ENCODE measurements around the gene PGA3. TPM values are rescaled to one million over a fixed set of nuclear protein-coding genes. Genes with fewer than 3 reads are reported as not detected.
"Not testable (repeated sequence)": the region's sequence is repeated elsewhere in the genome, so short reads cannot be mapped to it uniquely, and the experiment has no call there.

PGA3 gene
- not detected for polyA plus RNA-seq

GRCh38 chr11:61202950-61203746 lies at the start of gene PGA3:
TSS of gene PGA3 (plus strand) at chr11:61203515. CDS start at chr11:61203565, 50 bp downstream.
- not testable (repeated sequence) for H3K4me3 Mint-ChIP-seq, H3K36me3 Mint-ChIP-seq, H3K4me1 Mint-ChIP-seq, H3K9me3 Mint-ChIP-seq, H3K27ac Mint-ChIP-seq
- H3K27me3 Mint-ChIP-seq = peaks cover 15% of the 10 kb centered on the region

GRCh38 chr11:61153593-61154095 lies 49.7 kb upstream of the PGA3 start:
- Mint-ChIP-seq H3K4me1 (peaks cover 6 to 19% (median 12%) of the 10 kb centered on the region in 3 donors), H3K27me3 (no peaks in the 10 kb centered on the region), H3K9me3 (peaks cover 2 to 7% (median 3%) of the 10 kb centered on the region in 3 donors)

GRCh38 chr11:61154528-61154927 lies 48.8 kb upstream of the PGA3 start:
- Mint-ChIP-seq H3K4me1 (peaks cover 14 to 25% (median 16%) of the 10 kb centered on the region in 3 donors), H3K27ac (peak overlapping the region in 1 of 3 donors; percentile 73)

More at GRCh38 chr11:61153593-61154095, 49.7 kb upstream of the PGA3 start:
- Mint-ChIP-seq H3K27ac (no peak overlapping the region), H3K4me3 (peak overlapping the region in 1 of 4 donors; percentile 19), H3K36me3 (peaks cover 4% of the 10 kb centered on the region)

GRCh38 chr11:61155312-61155711 lies 48.0 kb upstream of the PGA3 start:
- no peak overlapping the region for H3K27ac Mint-ChIP-seq
- H3K9me3 Mint-ChIP-seq = peaks cover 2 to 7% (median 3%) of the 10 kb centered on the region in 3 donors
- H3K4me1 Mint-ChIP-seq = peaks cover 15 to 25% (median 21%) of the 10 kb centered on the region in 3 donors
- H3K27me3 Mint-ChIP-seq = no peaks in the 10 kb centered on the region
- peak overlapping the region in 1 of 4 donors; percentile 52 for H3K4me3 Mint-ChIP-seq
- H3K36me3 Mint-ChIP-seq = peaks cover 4% of the 10 kb centered on the region

More at GRCh38 chr11:61154528-61154927, 48.8 kb upstream of the PGA3 start:
- Mint-ChIP-seq H3K36me3 (peaks cover 4% of the 10 kb centered on the region), H3K4me3 (peak overlapping the region in 1 of 4 donors; percentile 51), H3K27me3 (no peaks in the 10 kb centered on the region), H3K9me3 (peaks cover 2 to 7% (median 3%) of the 10 kb centered on the region in 3 donors)

- Mint-ChIP-seq H3K9me3 (peaks cover 2 to 7% (median 3%) of the 10 kb centered on the region in 3 donors), H3K4me3 (peak overlapping the region in 1 of 4 donors; percentile 52), H3K36me3 (peaks cover 4% of the 10 kb centered on the region), H3K27ac (peak overlapping the region in 1 of 3 donors; percentile 45), H3K27me3 (no peaks in the 10 kb centered on the region), H3K4me1 (peaks cover 19 to 29% (median 25%) of the 10 kb centered on the region in 3 donors)
Measured at GRCh38 chr11:61155741-61156140, 47.6 kb upstream of the PGA3 start.

- no peaks in the 10 kb centered on the region for H3K27me3 Mint-ChIP-seq
- peak overlapping the region; percentile 21 to 94 (median 58) for H3K27ac Mint-ChIP-seq
- peak overlapping the region in 1 of 4 donors; percentile 46 for H3K4me3 Mint-ChIP-seq
- peaks cover 2 to 7% (median 3%) of the 10 kb centered on the region in 3 donors for H3K9me3 Mint-ChIP-seq
- H3K36me3 Mint-ChIP-seq = peaks cover 4% of the 10 kb centered on the region
- H3K4me1 Mint-ChIP-seq = peaks cover 28 to 39% (median 35%) of the 10 kb centered on the region in 3 donors
Measured at GRCh38 chr11:61157743-61158142, 45.6 kb upstream of the PGA3 start.

GRCh38 chr11:61158691-61159381 lies 44.5 kb upstream of the PGA3 start:
- peak overlapping the region in 3 of 4 donors; percentile 15 to 46 (median 46) for H3K4me3 Mint-ChIP-seq
- peak overlapping the region; percentile 58 to 94 (median 76) for H3K27ac Mint-ChIP-seq
- peaks cover 4% of the 10 kb centered on the region for H3K36me3 Mint-ChIP-seq
- peaks cover 2 to 7% (median 3%) of the 10 kb centered on the region in 3 donors for H3K9me3 Mint-ChIP-seq
- H3K4me1 Mint-ChIP-seq = peaks cover 33 to 45% (median 37%) of the 10 kb centered on the region in 3 donors
- no peaks in the 10 kb centered on the region for H3K27me3 Mint-ChIP-seq

DNA sequence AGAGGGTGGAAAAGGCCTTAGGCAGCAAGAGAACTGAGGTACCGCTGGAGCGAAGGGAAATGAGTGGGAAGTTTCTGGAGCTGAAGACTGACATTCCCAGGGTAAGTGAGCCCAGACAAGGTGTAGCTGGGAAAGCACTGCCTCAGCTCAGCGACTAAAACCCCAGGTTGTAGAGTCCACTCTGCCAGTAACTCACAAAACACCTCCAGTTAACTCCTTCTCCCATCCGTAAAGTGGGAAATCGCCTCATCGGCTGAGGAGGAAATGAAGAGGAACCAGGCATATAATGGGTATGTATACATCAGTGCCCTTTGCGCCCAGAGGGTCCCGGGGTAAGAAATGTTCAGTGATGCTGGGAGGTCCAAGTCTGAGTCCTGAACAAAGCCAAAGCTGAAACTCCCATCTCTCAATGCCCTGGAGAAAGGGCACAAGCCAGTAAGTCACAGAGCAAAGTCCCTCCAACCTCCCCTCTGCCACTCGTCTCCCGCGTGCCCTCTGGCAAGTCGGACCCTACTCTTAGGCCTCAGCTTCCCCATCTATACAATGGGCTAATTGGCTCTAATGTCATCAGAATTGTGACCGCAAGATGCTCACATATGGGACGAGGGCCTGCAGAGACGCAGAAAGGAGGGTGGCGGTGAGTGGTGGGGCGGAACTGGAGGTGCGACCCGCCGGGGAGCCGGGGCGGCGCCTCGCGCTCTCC lies 42.7 kb upstream of the PGA3 start:
- Mint-ChIP-seq H3K27ac (peak overlapping the region; percentile 94 to 97 (median 96)), H3K4me1 (peaks cover 42 to 57% (median 52%) of the 10 kb centered on the region in 3 donors), H3K27me3 (no peaks in the 10 kb centered on the region), H3K4me3 (peak overlapping the region; percentile 86 to 96 (median 92)), H3K36me3 (no peaks in the 10 kb centered on the region), H3K9me3 (peaks cover 0 to 1% (median 0%) of the 10 kb centered on the region in 3 donors)

DNA sequence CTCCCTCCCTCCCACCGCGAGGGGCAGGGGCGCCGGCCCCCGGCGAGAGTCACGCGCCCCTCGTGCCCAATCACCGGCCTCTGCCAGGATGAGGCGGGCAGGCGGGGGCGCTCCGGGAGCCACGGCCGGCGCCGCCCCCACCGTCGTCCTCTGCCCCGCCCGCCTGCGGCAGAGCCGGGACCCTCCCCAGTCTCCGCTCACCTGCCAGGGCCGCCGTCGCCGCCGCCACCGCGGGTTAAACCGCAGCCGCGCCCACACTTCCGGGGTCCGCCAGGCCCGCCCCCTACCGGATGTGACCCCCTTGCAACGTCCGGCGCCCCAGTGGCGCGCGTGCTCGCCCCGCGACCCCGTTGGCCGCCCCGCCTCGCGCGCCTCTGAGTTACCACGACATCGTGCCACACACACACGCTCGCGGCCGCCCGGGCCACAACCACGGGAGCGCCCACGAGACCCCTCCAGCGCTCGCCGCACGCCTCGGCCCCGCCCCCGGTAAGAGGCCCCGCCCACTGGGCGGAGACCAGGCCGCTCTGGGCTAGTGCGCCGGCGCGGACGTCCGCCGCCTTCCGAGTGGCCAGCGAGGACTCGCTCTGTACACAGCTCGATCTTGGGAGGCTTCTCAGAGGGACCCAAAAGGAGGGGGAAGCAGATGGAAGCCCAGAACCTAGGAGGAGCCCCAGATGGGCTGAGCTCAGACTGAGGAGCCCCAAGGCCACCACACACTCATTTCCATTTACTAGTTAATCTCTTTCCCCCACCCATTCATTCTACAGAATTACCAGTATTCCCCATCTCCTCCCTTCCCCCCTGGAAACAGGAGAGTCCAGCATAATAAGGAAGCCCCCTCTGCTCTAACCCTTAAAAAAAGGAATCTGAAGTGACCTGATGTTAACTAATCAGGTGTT lies 41.9 kb upstream of the PGA3 start, which contains the start of gene VPS37C:
Gene VPS37C, minus strand, starts transcription at position 237 of the 902 bp plus-strand sequence. CDS start 22,597 bp downstream, outside the sequence.
- no peaks in the 10 kb centered on the region for H3K36me3 Mint-ChIP-seq

DNA sequence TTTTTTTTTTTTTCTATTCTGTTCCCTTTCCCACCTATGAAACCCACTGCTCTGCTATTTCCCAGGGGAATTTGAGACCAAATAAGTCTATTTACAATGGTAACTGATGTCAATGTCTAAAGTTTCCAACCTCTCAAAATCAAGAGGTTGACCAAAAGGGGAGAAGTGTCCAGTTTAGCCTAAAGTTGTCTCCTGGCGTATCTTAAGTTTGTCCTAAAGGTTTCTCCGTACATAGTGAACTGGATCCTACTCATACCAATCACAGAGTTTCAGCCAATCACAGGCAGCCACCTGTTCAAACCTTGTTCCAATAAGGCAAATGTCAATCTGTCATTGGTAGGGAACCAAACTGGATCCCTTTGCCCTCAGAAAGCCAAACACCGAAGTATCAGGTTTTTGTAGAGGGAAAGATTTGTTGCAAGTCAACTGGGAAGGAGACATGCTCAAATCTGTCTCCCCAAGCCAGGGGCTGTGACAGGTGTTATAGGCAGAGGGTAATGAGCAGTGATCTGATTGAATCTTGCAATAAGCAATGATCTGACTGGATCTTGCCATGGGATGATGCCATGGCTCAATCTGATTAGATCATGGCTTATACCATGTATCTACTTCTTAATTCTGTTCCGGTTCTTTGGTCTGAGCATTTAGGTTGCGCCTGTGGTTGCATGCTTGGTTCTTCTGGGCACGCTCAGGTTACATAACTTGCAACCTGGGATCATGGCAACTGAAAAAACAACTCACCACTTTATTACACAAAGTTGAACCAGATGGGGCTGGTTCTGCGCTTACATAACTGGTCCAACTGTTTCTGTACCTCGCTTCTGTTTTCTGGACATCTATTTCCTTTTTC lies 41.0 kb upstream of the PGA3 start:
- Mint-ChIP-seq H3K4me1 (peaks cover 43 to 55% (median 54%) of the 10 kb centered on the region in 3 donors), H3K9me3 (peaks cover 0 to 1% (median 0%) of the 10 kb centered on the region in 3 donors), H3K4me3 (peak overlapping the region; percentile 90 to 99 (median 95)), H3K27ac (peak overlapping the region; percentile 94 to 97 (median 97)), H3K27me3 (no peaks in the 10 kb centered on the region), H3K36me3 (no peaks in the 10 kb centered on the region)

More for the DNA sequence above, 41.9 kb upstream of the PGA3 start, which contains the start of gene VPS37C:
- Mint-ChIP-seq H3K4me1 (peaks cover 42 to 55% (median 52%) of the 10 kb centered on the region in 3 donors), H3K27ac (peak within 1 kb of the TSS; percentile 94 to 97 (median 97)), H3K9me3 (peaks cover 0 to 1% (median 0%) of the 10 kb centered on the region in 3 donors), H3K4me3 (peak within 1 kb of the TSS; percentile 90 to 99 (median 95)), H3K27me3 (no peaks in the 10 kb centered on the region)

GRCh38 chr11:61163021-61163420 lies 40.3 kb upstream of the PGA3 start:
- Mint-ChIP-seq H3K27ac (peak overlapping the region; percentile 81 to 95 (median 94)), H3K9me3 (peaks cover 0 to 1% (median 0%) of the 10 kb centered on the region in 3 donors), H3K4me1 (peaks cover 46 to 56% (median 56%) of the 10 kb centered on the region in 3 donors), H3K27me3 (no peaks in the 10 kb centered on the region), H3K36me3 (no peaks in the 10 kb centered on the region), H3K4me3 (peak overlapping the region in 2 of 4 donors; percentile 29 to 90)

DNA sequence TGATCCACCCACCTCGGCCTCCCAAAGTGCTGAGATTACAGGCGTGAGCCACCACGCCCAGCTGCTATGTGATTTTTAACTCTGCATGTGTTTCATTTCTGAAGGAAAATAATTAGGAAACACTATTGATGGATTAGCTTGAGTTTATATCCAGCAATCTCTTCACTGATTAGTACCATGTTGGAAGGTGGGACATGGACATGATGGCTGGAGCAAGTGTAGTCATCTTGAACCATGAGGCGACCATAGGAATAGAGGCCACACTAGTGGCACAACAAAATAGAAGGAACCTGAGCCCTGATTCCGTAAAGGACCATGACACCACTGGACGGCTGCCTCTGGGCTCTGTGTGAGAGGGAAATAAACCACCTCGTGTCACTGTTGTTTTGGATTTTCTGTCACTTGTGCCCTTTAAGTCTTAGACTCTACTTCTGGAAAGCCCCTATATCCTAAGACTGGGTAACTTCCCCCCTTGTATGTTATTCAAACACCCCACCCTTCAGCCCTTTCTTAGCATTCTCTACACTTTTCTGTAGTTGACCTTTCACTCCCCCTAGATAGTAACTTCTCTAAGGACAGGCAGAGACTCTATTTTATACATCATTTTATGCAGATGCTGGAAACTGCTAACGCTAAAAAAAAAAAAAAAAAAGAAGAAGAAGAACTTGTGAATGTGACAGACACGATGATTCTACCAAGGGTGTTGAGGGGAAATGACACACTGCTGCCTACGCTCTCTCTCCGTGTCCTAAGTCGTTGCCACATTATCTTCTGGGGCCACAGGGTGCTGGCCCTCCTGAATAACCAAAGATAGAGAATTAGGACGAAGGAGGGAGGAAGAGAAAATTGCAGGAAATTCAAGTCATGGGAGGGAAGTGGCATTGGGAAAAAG lies 39.4 kb upstream of the PGA3 start:
- Mint-ChIP-seq H3K4me3 (peak overlapping the region; percentile 67 to 84 (median 78)), H3K27me3 (no peaks in the 10 kb centered on the region), H3K36me3 (no peaks in the 10 kb centered on the region), H3K4me1 (peaks cover 46 to 53% (median 53%) of the 10 kb centered on the region in 3 donors), H3K27ac (peak overlapping the region; percentile 81 to 95 (median 94)), H3K9me3 (peaks cover 0 to 2% (median 0%) of the 10 kb centered on the region in 3 donors)

Measured in IgD-negative memory B cell (primary cell).